Measurements from ENCODE around the gene WWP2.
"Not testable (repeated sequence)": the region's sequence is repeated elsewhere in the genome, so short reads cannot be mapped to it uniquely, and the experiment has no call there.

WWP2 gene

DNA sequence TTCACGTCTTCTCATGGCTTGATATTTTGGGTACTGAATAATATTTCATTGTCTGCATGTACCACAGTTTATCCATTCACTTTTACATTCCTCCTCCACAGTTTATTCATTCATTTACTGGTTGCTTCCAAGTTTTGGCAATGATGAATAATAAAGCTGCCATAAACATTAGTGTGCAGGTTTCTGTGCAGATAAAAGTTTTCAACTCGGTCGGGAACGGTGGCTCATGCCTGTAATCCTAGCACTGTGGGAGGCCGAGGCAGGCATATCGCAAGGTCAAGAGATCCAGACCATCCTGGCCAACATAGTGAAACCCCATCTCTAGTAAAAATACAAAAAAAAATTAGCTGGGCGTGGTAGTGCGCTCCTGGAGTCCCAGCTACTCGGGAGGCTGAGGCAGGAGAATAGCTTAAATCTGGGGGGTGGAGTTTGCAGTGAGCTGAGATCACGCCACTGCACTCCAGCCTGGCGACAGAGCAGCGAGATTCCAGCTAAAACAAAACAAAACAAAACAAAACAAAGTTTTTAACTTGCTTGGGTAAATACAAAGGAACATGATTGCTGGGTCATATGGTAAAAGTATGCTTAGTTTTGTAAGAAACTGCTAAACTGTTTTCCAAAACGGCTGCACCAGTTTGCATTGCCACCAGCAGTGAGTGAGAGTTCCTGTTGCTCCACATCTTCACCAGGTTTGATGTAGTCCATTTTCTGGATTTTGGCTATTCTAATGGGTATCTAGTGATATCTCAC is 89.5 kb downstream of the WWP2 start:
- H3K4me1 Mint-ChIP-seq, result peaks cover 24% of the 10 kb centered on the region
- H3K4me3 Mint-ChIP-seq, result no peak overlapping the region
- H3K27me3 Mint-ChIP-seq (ENCODE audit: low read depth), result no peaks in the 10 kb centered on the region
- no peaks in the 10 kb centered on the region for H3K9me3 Mint-ChIP-seq
- H3K27ac Mint-ChIP-seq, result peak overlapping the region in 1 of 3 experiments; percentile 8
- peaks cover 9% of the 10 kb centered on the region for H3K36me3 Mint-ChIP-seq (ENCODE audit: low read depth)
- TF ChIP-seq, protein P1, sequence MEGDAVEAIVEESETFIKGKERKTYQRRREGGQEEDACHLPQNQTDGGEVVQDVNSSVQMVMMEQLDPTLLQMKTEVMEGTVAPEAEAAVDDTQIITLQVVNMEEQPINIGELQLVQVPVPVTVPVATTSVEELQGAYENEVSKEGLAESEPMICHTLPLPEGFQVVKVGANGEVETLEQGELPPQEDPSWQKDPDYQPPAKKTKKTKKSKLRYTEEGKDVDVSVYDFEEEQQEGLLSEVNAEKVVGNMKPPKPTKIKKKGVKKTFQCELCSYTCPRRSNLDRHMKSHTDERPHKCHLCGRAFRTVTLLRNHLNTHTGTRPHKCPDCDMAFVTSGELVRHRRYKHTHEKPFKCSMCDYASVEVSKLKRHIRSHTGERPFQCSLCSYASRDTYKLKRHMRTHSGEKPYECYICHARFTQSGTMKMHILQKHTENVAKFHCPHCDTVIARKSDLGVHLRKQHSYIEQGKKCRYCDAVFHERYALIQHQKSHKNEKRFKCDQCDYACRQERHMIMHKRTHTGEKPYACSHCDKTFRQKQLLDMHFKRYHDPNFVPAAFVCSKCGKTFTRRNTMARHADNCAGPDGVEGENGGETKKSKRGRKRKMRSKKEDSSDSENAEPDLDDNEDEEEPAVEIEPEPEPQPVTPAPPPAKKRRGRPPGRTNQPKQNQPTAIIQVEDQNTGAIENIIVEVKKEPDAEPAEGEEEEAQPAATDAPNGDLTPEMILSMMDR (IDR thresholded peaks at IDR 0.05; ENCODE audit: unreplicated experiment in 3 of 3), result no peak

DNA sequence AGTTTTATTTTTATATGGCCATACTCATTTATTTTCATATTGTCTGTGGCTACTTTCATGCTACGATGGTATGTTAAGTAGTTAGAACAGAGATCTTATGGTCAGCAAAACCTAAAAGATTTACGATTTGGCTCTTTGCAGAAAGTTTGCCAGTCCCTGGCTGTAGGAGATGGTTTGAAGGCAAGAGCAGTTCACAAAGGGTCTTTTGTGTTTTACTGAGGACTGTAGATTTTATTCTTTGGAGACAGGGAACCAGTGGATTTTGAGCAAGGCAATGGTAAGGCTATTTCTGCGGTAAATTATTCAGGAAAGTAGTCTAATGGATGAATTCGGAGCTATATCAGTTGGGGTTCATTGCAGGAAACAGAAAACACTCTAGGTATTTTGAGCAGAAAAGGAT is 90.7 kb downstream of the WWP2 start:
- Mint-ChIP-seq H3K27ac (peak overlapping the region; percentile 18 to 81 (median 32)), H3K4me3 (no peak overlapping the region), H3K36me3 (ENCODE audit: low read depth) (peaks cover 9% of the 10 kb centered on the region), H3K4me1 (peaks cover 21% of the 10 kb centered on the region), H3K27me3 (ENCODE audit: low read depth) (no peaks in the 10 kb centered on the region), H3K9me3 (no peaks in the 10 kb centered on the region)
- TF ChIP-seq, protein P1 (IDR thresholded peaks at IDR 0.05; ENCODE audit: unreplicated experiment in 3 of 3), result no peak

DNA sequence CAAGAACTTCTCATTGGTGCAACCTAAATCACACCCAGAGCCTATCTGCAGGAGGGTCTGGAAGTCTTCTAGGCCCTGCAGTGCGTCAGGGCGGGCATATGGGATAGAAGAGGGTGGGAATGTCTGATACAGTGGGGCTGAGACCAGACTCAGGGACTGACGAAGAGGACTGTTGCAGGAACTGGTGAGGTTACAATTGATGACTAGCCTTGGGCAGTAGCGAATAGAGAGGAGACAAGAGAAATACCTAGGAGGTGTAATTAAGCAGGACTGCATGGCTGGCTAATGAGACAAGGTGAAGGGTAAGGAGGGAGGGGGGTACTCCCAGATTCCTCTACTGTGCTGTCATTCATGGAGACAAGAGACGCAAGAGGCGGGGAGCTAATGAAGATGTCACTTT is 91.3 kb downstream of the WWP2 start:
- Mint-ChIP-seq H3K9me3 (no peaks in the 10 kb centered on the region), H3K4me3 (no peak overlapping the region), H3K4me1 (peaks cover 19% of the 10 kb centered on the region), H3K36me3 (ENCODE audit: low read depth) (peaks cover 9% of the 10 kb centered on the region), H3K27ac (peak overlapping the region in 1 of 3 experiments; percentile 53), H3K27me3 (ENCODE audit: low read depth) (no peaks in the 10 kb centered on the region)
- TF ChIP-seq, protein P1 (IDR thresholded peaks at IDR 0.05; ENCODE audit: unreplicated experiment in 3 of 3), result no peak

DNA sequence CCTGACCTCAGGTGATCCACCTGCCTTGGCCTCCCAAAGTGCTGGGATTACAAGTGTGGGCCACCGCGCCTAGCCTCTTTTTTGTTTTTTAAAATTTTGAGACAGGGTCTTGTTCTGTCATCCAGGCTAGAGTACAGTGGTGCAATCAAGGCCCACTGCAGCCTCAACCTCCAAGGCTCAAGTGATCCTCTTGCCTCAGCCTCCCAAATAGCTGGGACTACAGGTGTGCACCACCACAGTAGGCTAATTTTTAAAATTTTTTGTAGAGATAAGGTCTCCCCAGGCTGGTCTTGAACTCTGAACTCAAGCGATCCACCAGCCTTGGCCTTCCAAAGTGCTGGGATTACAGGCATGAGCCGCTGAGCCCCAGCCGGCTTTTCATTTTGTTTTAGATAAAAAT is 92.6 kb downstream of the WWP2 start:
- not testable (repeated sequence) for H3K9me3 Mint-ChIP-seq
- peaks cover 13% of the 10 kb centered on the region for H3K36me3 Mint-ChIP-seq (ENCODE audit: low read depth)

DNA sequence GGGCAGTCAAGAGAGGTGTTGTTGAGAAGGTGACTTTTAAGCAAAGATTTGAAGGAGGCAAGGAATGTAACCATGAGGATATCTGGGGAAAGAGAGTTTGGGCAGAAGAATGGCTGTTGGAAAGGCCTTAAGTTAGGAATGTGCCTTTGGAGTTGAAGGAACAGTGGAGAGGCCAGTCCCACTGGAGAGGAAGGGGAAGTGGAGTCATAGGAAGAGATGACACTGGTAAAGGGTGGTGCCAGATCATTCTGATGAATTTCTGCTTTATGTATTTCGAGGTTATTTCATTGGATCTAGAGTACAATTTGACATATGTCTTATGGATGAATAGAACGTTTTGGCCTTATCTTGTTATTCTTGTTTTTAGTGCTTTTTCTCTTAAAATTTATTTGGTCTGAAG is 93.5 kb downstream of the WWP2 start:
- peaks cover 11% of the 10 kb centered on the region for H3K36me3 Mint-ChIP-seq (ENCODE audit: low read depth)
- TF ChIP-seq, protein P1 (IDR thresholded peaks at IDR 0.05; ENCODE audit: unreplicated experiment in 3 of 3), result no peak
- H3K4me3 Mint-ChIP-seq, result no peak overlapping the region
- H3K9me3 Mint-ChIP-seq, result no peaks in the 10 kb centered on the region
- no peaks in the 10 kb centered on the region for H3K27me3 Mint-ChIP-seq (ENCODE audit: low read depth)
- H3K4me1 Mint-ChIP-seq, result peaks cover 15% of the 10 kb centered on the region
- H3K27ac Mint-ChIP-seq, result no peak overlapping the region

More for the DNA sequence above, 92.6 kb downstream of the WWP2 start:
- H3K4me1 Mint-ChIP-seq, result peaks cover 14% of the 10 kb centered on the region
- not testable (repeated sequence) for H3K27ac Mint-ChIP-seq; H3K27me3 Mint-ChIP-seq (ENCODE audit: low read depth); H3K4me3 Mint-ChIP-seq

DNA sequence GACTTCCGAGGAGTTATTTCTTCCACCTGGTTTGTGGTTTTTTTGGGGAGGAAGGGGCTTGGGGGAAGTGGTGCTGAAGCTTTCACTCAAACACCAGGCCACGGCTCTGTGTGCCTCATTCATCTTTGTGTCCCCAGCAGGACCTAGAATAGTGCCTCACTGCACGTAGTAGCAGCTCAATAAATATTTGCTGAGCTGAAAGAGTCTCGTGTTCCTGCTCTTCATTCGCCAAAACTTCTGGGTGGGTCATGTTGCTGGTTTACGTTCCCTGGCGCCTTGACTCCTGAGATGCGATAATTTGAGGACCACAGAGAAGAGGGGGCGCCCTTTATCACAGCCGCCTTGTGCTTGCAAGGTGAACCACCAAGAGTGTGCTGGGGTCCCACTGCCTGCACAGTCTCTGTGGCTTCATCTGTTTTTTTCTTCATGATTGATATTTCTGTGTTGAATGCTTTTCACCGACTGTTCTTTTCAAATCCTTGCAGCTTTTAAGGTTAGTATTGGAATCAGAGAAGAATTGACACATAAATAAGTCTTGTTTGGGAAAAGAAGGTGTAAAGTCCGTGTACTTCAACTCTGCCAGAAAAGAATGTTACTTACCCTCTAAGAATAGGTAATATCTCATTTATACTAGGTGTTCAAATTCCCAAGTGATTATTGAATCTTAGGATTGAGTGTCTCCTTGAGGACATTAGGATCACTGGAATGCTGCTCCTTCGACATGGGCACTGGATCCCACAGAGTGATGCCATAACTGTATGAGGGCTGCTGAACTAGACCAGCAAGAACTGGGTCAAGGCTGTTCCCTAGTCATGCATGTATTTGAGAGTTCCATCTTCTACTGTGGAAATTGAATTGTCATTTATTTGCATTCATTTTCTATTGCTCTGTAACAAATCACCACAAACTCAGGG is 96.3 kb downstream of the WWP2 start:
- H3K9me3 Mint-ChIP-seq, result no peaks in the 10 kb centered on the region
- peaks cover 22% of the 10 kb centered on the region for H3K4me1 Mint-ChIP-seq
- TF ChIP-seq, protein P1 (IDR thresholded peaks at IDR 0.05; ENCODE audit: unreplicated experiment in 3 of 3), result no peak
- H3K27ac Mint-ChIP-seq, result peak overlapping the region in 2 of 3 experiments; percentile 24
- H3K36me3 Mint-ChIP-seq (ENCODE audit: low read depth), result peaks cover 5% of the 10 kb centered on the region
- H3K27me3 Mint-ChIP-seq (ENCODE audit: low read depth), result no peaks in the 10 kb centered on the region
- H3K4me3 Mint-ChIP-seq, result no peak overlapping the region

Measured in nephron (organoid).